K562 (cell line): Measurements from ENCODE around the gene INPP4B. TPM values are rescaled to one million over a fixed set of nuclear protein-coding genes. Genes with fewer than 3 reads are reported as not detected.

ENCODE experiments used
- ATAC-seq: fragments of 200-7000 bp; cut with Tn5 transposase; 3 replicates; pipeline ENCODE4 v1.9.1; 2020; ENCODE audit warnings: moderate library complexity
- BruUV-seq: library from RNA; stranded (reverse); fragments of 400-500 nt; replicated peaks from 2 replicates; lab custom pipeline; 2021; lab: Mats Ljungman, UMichigan
- CTCF ChIA-PET: fragments of 300-600 bp; formaldehyde crosslinking; extraction: SDS; loops from one replicate; lab custom pipeline; 2021; ENCODE audit warnings: low intra/inter-chr PET ratio; lab: Yijun Ruan, JAX
- POLR2A ChIA-PET: fragments of 300-600, 350-650 bp; sonication (Branson Sonifier 250); formaldehyde crosslinking; extraction: SDS; loops from one replicate; lab custom pipeline; 2021; ENCODE audit warnings: antibody characterized with exemption, inconsistent platforms; lab: Yijun Ruan, JAX
- DNase-seq, 4 experiments: peaks; one replicate each; pipeline versions ENCODE4 v3.0.0 to v3.0.0-alpha.2; 2011 to 2018; ENCODE audit warnings: low spot score in 3 of 4, mixed read lengths in 3 of 4; ENCODE audit errors: extremely low read depth in 1 of 4
- FAIRE-seq: peaks from 2 replicates; lab custom pipeline; 2011; peaks lifted over from hg19 to GRCh38; lab: Jason Lieb, UNC
- H2AFZ ChIP-seq: 2 replicates; pipeline ENCODE4 v1.6.0; 2011; ENCODE audit warnings: low read depth, low read length, control low read depth, inconsistent platforms
- H3K27ac ChIP-seq: fragments of 200-600 bp; 3 replicates; pipeline ENCODE4 v1.8.0; 2011; ENCODE audit warnings: low read depth, mild to moderate bottlenecking, control low read depth, inconsistent platforms, low read length, moderate library complexity, mixed read lengths; ENCODE audit errors: extremely low read depth
- H3K27me3 ChIP-seq, 2 experiments: fragments of 300-600 bp in 1 of 2; 2 replicates in 1 of 2; 3 replicates in 1 of 2; pipeline versions ENCODE4 v1.6.0 to v1.8.0; 2011; ENCODE audit warnings: inconsistent platforms in 2 of 2, low read length in 2 of 2, mild to moderate bottlenecking in 1 of 2, mixed read lengths in 1 of 2, moderate library complexity in 1 of 2; ENCODE audit not compliant: control insufficient read depth in 2 of 2, insufficient read depth in 2 of 2
- H3K36me3 ChIP-seq: fragments of 300-600 bp; 3 replicates; pipeline ENCODE4 v1.8.0; 2011; ENCODE audit warnings: mild to moderate bottlenecking, low read length, inconsistent platforms; ENCODE audit not compliant: control insufficient read depth, insufficient read depth
- H3K4me1 ChIP-seq, 2 experiments: fragments of 200-600 bp in 1 of 2; replicated peaks in 1 of 2; 2 replicates in 1 of 2; 3 replicates in 1 of 2; pipeline versions ENCODE4 v1.5.1 to v1.8.0; 2011; ENCODE audit warnings: inconsistent platforms in 2 of 2, low read length in 2 of 2, mild to moderate bottlenecking in 1 of 2, mixed read lengths in 1 of 2, moderate library complexity in 1 of 2; ENCODE audit not compliant: control insufficient read depth in 2 of 2, insufficient read depth in 2 of 2
- H3K4me2 ChIP-seq: 2 replicates; pipeline ENCODE4 v1.6.1; 2011; ENCODE audit warnings: low read length, control low read depth, inconsistent platforms, mixed read lengths; ENCODE audit not compliant: insufficient read depth
- H3K4me3 ChIP-seq: fragments of 200-600 bp; sonication (generic), shearing (Covaris generic); 2 replicates; pipeline ENCODE4 v1.5.1; 2016; ENCODE audit warnings: control low read depth, inconsistent platforms
- H3K79me2 ChIP-seq: fragments of 200-600 bp; 3 replicates; pipeline ENCODE4 v1.8.0; 2011; ENCODE audit warnings: low read length, inconsistent platforms; ENCODE audit not compliant: control insufficient read depth, insufficient read depth
- H3K9ac ChIP-seq, 2 experiments: 2 replicates each; pipeline versions ENCODE4 v1.6.0 to v1.6.1; 2011; ENCODE audit warnings: low read depth in 2 of 2, low read length in 2 of 2, control low read depth in 1 of 2, inconsistent platforms in 1 of 2, mild to moderate bottlenecking in 1 of 2, mixed read lengths in 1 of 2; ENCODE audit not compliant: insufficient read depth in 1 of 2
- H3K9me1 ChIP-seq: one replicate; pipeline ENCODE4 v1.6.0; 2011; ENCODE audit warnings: inconsistent platforms, mild to moderate bottlenecking, low read length, moderate library complexity; ENCODE audit not compliant: control insufficient read depth, insufficient read depth
- H3K9me3 ChIP-seq: replicated peaks from 2 replicates; pipeline ENCODE4 v1.5.1; 2011; ENCODE audit warnings: low read depth, low read length, inconsistent platforms; ENCODE audit not compliant: control insufficient read depth, insufficient read depth
- H4K20me1 ChIP-seq: replicated peaks from 2 replicates; pipeline ENCODE4 v1.6.1; 2011; ENCODE audit warnings: low read length, inconsistent platforms, mixed read lengths; ENCODE audit not compliant: control insufficient read depth, insufficient read depth
- CBFB ChIP-seq: sonication (generic); formaldehyde crosslinking; IDR thresholded peaks from 2 replicates; pipeline ENCODE4 v1.4.0; 2020; ENCODE audit warnings: mild to moderate bottlenecking, missing genetic modification reagents
- EP300 ChIP-seq: IDR thresholded peaks from 2 replicates; pipeline ENCODE4 v1.6.1; 2012; ENCODE audit warnings: low read length, improper control_type of control experiment
- FOXO4 ChIP-seq: fragments of 450-650 bp; formaldehyde crosslinking; IDR thresholded peaks from 2 replicates; pipeline ENCODE4 v1.4.0; 2020; ENCODE audit warnings: mild to moderate bottlenecking, moderate library complexity
- HDAC1 ChIP-seq, 2 experiments: fragments of 450-650 bp; IDR thresholded peaks; 2 replicates each; pipeline ENCODE4 v1.6.1; 2016 to 2017; ENCODE audit warnings: inconsistent platforms in 1 of 2, mild to moderate bottlenecking in 1 of 2, moderate library complexity in 1 of 2
- KDM1A ChIP-seq, 2 experiments: fragments of 450-650 bp; IDR thresholded peaks; 2 replicates each; pipeline ENCODE4 v1.6.1; 2016; ENCODE audit warnings: mild to moderate bottlenecking in 2 of 2
- MEF2D ChIP-seq: conservative IDR thresholded peaks from 2 replicates; pipeline ENCODE4 v1.6.1; 2016; ENCODE audit warnings: low read depth, missing genetic modification characterization, missing compliant biosample characterization
- NCOR1 ChIP-seq: fragments of 450-650 bp; IDR thresholded peaks from 2 replicates; pipeline ENCODE4 v1.6.1; 2016; ENCODE audit warnings: mild to moderate bottlenecking, moderate library complexity
- PML ChIP-seq: IDR thresholded peaks from 2 replicates; pipeline ENCODE4 v1.6.1; 2012; ENCODE audit warnings: low read length, inconsistent platforms
- PREB ChIP-seq: sonication (generic); formaldehyde crosslinking; IDR thresholded peaks from 2 replicates; pipeline ENCODE4 v1.8.1; 2023; ENCODE audit warnings: mild to moderate bottlenecking, missing genetic modification reagents
- PTRF ChIP-seq: fragments of 450-650 bp; IDR thresholded peaks from 2 replicates; pipeline ENCODE4 v1.6.1; 2016; ENCODE audit warnings: mild to moderate bottlenecking, missing genetic modification characterization, missing compliant biosample characterization
- SMARCA4 ChIP-seq: fragments of 450-650 bp; IDR thresholded peaks from 2 replicates; pipeline ENCODE4 v1.6.1; 2016
- SOX6 ChIP-seq: fragments of 450-650 bp; IDR thresholded peaks from 2 replicates; pipeline ENCODE4 v1.6.1; 2014; ENCODE audit warnings: mild to moderate bottlenecking
- TCF3 ChIP-seq: sonication (generic); formaldehyde crosslinking; IDR thresholded peaks from 2 replicates; pipeline ENCODE4 v1.4.0; 2020; ENCODE audit warnings: mild to moderate bottlenecking, missing genetic modification reagents
- TFE3 ChIP-seq: fragments of 450-650 bp; formaldehyde crosslinking; IDR thresholded peaks from 2 replicates; pipeline ENCODE4 v1.4.0; 2020; ENCODE audit warnings: mild to moderate bottlenecking, mixed read lengths
- TRIM24 ChIP-seq, 2 experiments: fragments of 450-650 bp; IDR thresholded peaks; 2 replicates each; pipeline ENCODE4 v1.6.1; 2016
- ZNF79 ChIP-seq: fragments of 250-450 bp; sonication (Bioruptor Pico); IDR thresholded peaks from 2 replicates; pipeline ENCODE4 v1.4.0; 2020; ENCODE audit warnings: low read depth, mild to moderate bottlenecking, moderate library complexity
- WGBS: fragments of 100-300 bp; shearing (Covaris generic); methylation state at CpG from one replicate; pipeline ENCODE4 v1.1.6; 2016; ENCODE audit warnings: low coverage, mixed read lengths; ENCODE audit not compliant: insufficient coverage; ENCODE audit errors: missing lambda C conversion rate; 5-methylcytosine and 5-hydroxymethylcytosine counted together
- in situ Hi-C: fragments of 300-500 bp; cut with MboI; formaldehyde crosslinking; loops from 4 replicates; pipeline ENCODE4 v1.15.0; 2018; ENCODE audit warnings: inconsistent platforms, mixed read lengths
- intact Hi-C: fragments of 100-400 bp; cut with micrococcal nuclease; formaldehyde crosslinking; loops from 2 replicates; pipeline ENCODE4 v1.14.2; 2022
- polyA plus RNA-seq, 8 experiments: library from polyadenylated mRNA; depleted of rRNA in 4 of 8; stranded (reverse) in 5 of 8; unstranded in 3 of 8; fragments of >200 nt; fragmentation: Nextera tagmentation in 2 of 8; fragmentation: Illumina TruSeq in 1 of 8; extraction: Ambion mirVana in 2 of 8; extraction: Trizol in 1 of 8; gene quantifications; 2 replicates each; pipeline versions ENCODE4 v1.2.1 to v1.2.3, GENCODE V29; 2011 to 2014; ENCODE audit warnings: inconsistent platforms in 1 of 8, missing spikeins in 1 of 8
- total RNA-seq, 7 experiments: library from RNA; depleted of rRNA in 6 of 7; stranded (reverse); fragments of >200 nt in 6 of 7; fragmentation: Illumina TruSeq in 2 of 7; extraction: Trizol in 2 of 7; gene quantifications; 2 replicates each; pipeline versions ENCODE4 v1.2.1 to v1.2.3, GENCODE V29; 2011 to 2021; ENCODE audit warnings: low replicate concordance in 1 of 7

The INPP4B gene
- total and polyA plus RNA-seq, 9 of the 15 experiments (the other 6 are each of a cell fraction or from before 2014, with no cell fraction given) = 0.04 to 0.11 TPM; not detected in 7

GRCh38 chr4:141999446-142000143, 846.5 kb downstream of the INPP4B start:
- peak; percentile 93 for ATAC-seq
- POLR2A ChIA-PET = no interaction called here
- peak; percentile 6 to 41 (median 11) for DNase-seq
- peak; percentile 74 for TF ChIP-seq EP300
- peak; percentile 39 to 71; a peak in 1 of 4 replicates for TF ChIP-seq TRIM24 (IDR thresholded peaks at IDR 0.05)
- no peak for TF ChIP-seq HDAC1 (IDR thresholded peaks at IDR 0.05)
- no peak for TF ChIP-seq ZNF79 (CRISPR knock-in tag)
- 0 out of 4 replicates have a peak, but pooled peaks of 1 of the 2 experiments have one; percentile 11 for TF ChIP-seq KDM1A (IDR thresholded peaks at IDR 0.05)
- TF ChIP-seq SOX6 = peak; percentile 79; the same call in 1 of the 2 replicates
- TF ChIP-seq FOXO4 (CRISPR knock-in tag) = no peak
- TF ChIP-seq CBFB (CRISPR knock-in tag) = no peak
- TF ChIP-seq PREB = no peak
- no peak for TF ChIP-seq PTRF
- TF ChIP-seq TCF3 (CRISPR knock-in tag) = peak; percentile 53; the same call in 1 of the 2 replicates
- TF ChIP-seq PML = peak; percentile 64; the same call in 1 of the 2 replicates
- TF ChIP-seq MEF2D (tag) = 0 out of 2 replicates have a peak, but pooled peaks have one; percentile 36
- TF ChIP-seq TFE3 (CRISPR knock-in tag) = no peak
- TF ChIP-seq NCOR1 = peak; percentile 64
- peak; percentile 86 for TF ChIP-seq SMARCA4

More at GRCh38 chr4:141999446-142000143, 846.5 kb downstream of the INPP4B start:
- Histone ChIP-seq H3K4me3 (no peak overlapping the region), H3K27me3 (no peaks in the 10 kb centered on the region), H3K36me3 (no peaks in the 10 kb centered on the region), H4K20me1 (no peaks in the 10 kb centered on the region), H3K4me1 (peaks cover 0 to 2% of the 10 kb centered on the region in 2 experiments; a peak in 2 of 5 replicates), H3K4me2 (no peak overlapping the region), H2AFZ (peak overlapping the region; percentile 26; the same call in 1 of the 2 replicates), H3K27ac (peak overlapping the region; percentile 61), H3K9ac (peak overlapping the region in 1 of 2 experiments; percentile 45; a peak in 1 of 4 replicates), H3K79me2 (no peaks in the 10 kb centered on the region), H3K9me3 (no peaks in the 10 kb centered on the region), H3K9me1 (no peaks in the 10 kb centered on the region)
- intact Hi-C loops (no loop called here), in situ Hi-C loops (no loop called here)
- CTCF ChIA-PET = no interaction called here
- BruUV-seq = no TSS peak
- FAIRE-seq = peak; percentile 48
- whole genome bisulfite sequencing = 0% methylated on average over 5 of the region's 5 CpGs
